HL-60 (cell line): Measurements from ENCODE around the gene TM9SF3.

Experiments used
- DNase-seq, 2 experiments: peaks; one replicate each; pipeline ENCODE4 v3.0.0-alpha.2; 2010 to 2020; ENCODE audit warnings: low read depth in 1 of 2, low spot score in 1 of 2
- H3K27ac ChIP-seq: fragments of 250-450 bp; sonication (Bioruptor Pico); replicated peaks from 2 replicates; pipeline ENCODE4 v1.5.1; 2020; ENCODE audit warnings: mild to moderate bottlenecking, moderate library complexity
- H3K27me3 ChIP-seq: fragments of 250-450 bp; sonication (Bioruptor Pico); 2 replicates; pipeline ENCODE4 v1.5.1; 2021; ENCODE audit warnings: mild to moderate bottlenecking, moderate library complexity; ENCODE audit not compliant: insufficient read depth, poor library complexity, severe bottlenecking
- H3K4me3 ChIP-seq: replicated peaks from 2 replicates; pipeline ENCODE4 v1.5.1; 2011; ENCODE audit warnings: mild to moderate bottlenecking, control low read depth, low read length; ENCODE audit not compliant: insufficient read depth
- CTCF ChIP-seq: IDR thresholded peaks from one replicate; pipeline ENCODE4 v1.5.1; 2011; ENCODE audit warnings: low read length, control low read depth, inconsistent platforms; ENCODE audit not compliant: insufficient read depth
- GABPA ChIP-seq: IDR thresholded peaks from 2 replicates; pipeline ENCODE4 v1.6.1; 2012; ENCODE audit warnings: low read depth
- POLR2AphosphoS5 ChIP-seq: IDR thresholded peaks from 2 replicates; pipeline ENCODE4 v1.6.1; 2012; ENCODE audit warnings: low read depth
- REST ChIP-seq: IDR thresholded peaks from 2 replicates; pipeline ENCODE4 v1.6.1; 2012; ENCODE audit warnings: low read depth; ENCODE audit not compliant: insufficient replicate concordance
- SPI1 ChIP-seq: IDR thresholded peaks from 2 replicates; pipeline ENCODE4 v1.6.1; 2012; ENCODE audit warnings: low read depth, mild to moderate bottlenecking, borderline replicate concordance

TM9SF3 gene

GRCh38 chr10:96619796-96620773, 33.3 kb upstream of the TM9SF3 start:
- Histone ChIP-seq H3K27ac (no peak overlapping the region), H3K4me3 (no peak overlapping the region), H3K27me3 (no peaks in the 10 kb centered on the region)
- TF ChIP-seq CTCF (no peak), GABPA (no peak), POLR2AphosphoS5 (no peak), REST (no peak), SPI1 (no peak)
- no peak for DNase-seq

- Histone ChIP-seq H3K27me3 (no peaks in the 10 kb centered on the region), H3K4me3 (no peak overlapping the region), H3K27ac (no peak overlapping the region)
- TF ChIP-seq GABPA (no peak), SPI1 (no peak), CTCF (no peak), POLR2AphosphoS5 (no peak), REST (no peak)
- DNase-seq, result no peak
Measured at GRCh38 chr10:96619120-96619519, 32.3 kb upstream of the TM9SF3 start.

GRCh38 chr10:96618653-96619052, 31.8 kb upstream of the TM9SF3 start:
- no peak for DNase-seq
- H3K27ac ChIP-seq, result no peak overlapping the region
- TF ChIP-seq SPI1 (no peak), CTCF (no peak), REST (no peak), GABPA (no peak), POLR2AphosphoS5 (no peak)
- H3K27me3 ChIP-seq, result no peaks in the 10 kb centered on the region
- no peak overlapping the region for H3K4me3 ChIP-seq
